Muscle of back (tissue), 11 donors: Measurements from ENCODE around the gene CELF6. TPM values are rescaled to one million over a fixed set of nuclear protein-coding genes. Genes with fewer than 3 reads are reported as not detected.
A peak's percentile ranks its signal among the peaks of the same experiment; 100 is the strongest.
"Not testable (repeated sequence)": the region's sequence is repeated elsewhere in the genome, so short reads cannot be mapped to it uniquely, and the experiment has no call there.

ENCODE experiments used
- DNase-seq, 3 donors: peaks; one replicate each; pipeline versions ENCODE4 v3.0.0 to v3.0.0-alpha.2; 2013
- polyA plus RNA-seq, 10 donors: library from polyadenylated mRNA; unstranded; fragments of 120-200 nt; gene quantifications; one replicate each; pipeline ENCODE4 v1.2.1, GENCODE V29; 2013; ENCODE audit not compliant: insufficient read length in 10 of 10

CELF6 gene
- polyA plus RNA-seq, 10 donors, result 0.71 to 2.0 (median 1.1) TPM

- no peak for DNase-seq
These were observed 1.5 kb downstream of the CELF6 start for GRCh38 chr15:72318408-72318942.

- DNase-seq, result peak in 2 of 3 donors; percentile 22 to 30
These were observed 4.1 kb downstream of the CELF6 start for GRCh38 chr15:72315706-72316370.

DNA sequence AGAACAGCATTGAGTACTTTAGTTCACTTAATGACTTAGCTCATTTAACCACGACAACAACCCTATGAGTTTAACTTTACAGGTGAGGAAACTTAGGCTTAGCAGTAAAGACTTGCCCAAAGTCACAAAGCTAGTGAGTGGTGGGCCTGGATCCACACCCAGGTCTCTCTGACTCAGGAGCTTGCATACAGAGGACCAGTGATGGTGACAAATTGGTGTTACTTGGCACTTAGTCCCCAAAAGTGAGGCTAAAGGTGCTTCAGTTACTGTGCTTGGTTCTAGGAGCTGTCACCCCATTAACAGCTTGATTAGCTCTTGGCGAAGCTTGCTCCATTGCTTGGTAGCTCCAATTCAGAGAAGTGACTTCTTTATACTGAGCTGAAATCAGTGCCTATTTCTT lies 6.1 kb downstream of the CELF6 start:
- no peak for DNase-seq

- no peak for DNase-seq
These were observed 6.5 kb downstream of the CELF6 start for GRCh38 chr15:72313448-72313840.

- peak; percentile 23 to 55 (median 34) for DNase-seq
These were observed 7.1 kb downstream of the CELF6 start for GRCh38 chr15:72312605-72313447.

DNA sequence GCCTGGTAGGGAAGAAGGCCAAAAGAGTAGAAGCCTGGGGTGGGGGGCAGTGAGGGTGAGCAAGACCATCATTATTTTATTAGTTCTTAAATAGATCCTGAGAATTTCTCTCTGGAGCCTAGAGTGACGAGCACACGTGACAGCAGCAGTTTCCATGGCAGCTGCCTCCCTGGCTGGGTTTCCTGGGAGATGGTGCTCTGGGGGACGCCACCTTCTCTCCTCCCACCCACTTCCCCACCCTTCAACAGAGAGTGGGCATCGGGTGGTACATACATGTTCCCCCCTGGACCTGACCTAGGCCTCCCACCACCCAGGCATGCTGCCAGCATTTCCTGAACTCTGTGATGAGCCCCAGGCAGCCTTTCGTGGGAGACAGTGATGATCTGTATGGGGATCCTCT lies 12.9 kb downstream of the CELF6 start:
- DNase-seq, result no peak

DNA sequence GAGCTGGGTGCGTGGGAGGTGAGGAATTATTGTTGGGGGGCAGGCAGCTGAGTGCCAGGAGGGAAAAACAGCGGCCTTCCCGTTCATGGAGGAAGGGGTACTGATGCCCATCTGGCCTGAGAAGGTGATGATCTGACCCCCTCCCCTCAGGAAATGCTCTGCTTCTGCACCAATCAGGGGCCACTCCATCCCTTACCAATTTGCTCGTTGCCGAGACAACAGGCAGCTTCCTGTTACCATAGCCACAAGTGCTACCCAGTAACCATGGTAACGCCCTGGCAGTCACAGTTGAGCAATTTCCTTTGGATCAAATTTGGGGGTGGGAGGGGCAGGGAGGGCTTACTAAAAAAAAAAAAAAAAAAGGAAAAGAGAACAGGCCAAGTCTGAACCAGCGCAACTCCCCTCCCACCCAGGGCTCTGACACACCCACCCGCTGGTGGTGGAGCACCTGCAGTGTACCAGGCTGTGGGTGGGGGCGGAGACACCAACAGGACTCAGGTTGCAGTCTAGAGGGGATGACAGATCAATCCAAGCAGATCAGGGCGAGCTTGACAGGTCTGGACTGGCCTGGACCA lies 13.7 kb downstream of the CELF6 start:
- peak in 1 of 3 donors; percentile 18 for DNase-seq

- no peak for DNase-seq
These were observed 15.4 kb downstream of the CELF6 start for GRCh38 chr15:72304596-72304995.

DNA sequence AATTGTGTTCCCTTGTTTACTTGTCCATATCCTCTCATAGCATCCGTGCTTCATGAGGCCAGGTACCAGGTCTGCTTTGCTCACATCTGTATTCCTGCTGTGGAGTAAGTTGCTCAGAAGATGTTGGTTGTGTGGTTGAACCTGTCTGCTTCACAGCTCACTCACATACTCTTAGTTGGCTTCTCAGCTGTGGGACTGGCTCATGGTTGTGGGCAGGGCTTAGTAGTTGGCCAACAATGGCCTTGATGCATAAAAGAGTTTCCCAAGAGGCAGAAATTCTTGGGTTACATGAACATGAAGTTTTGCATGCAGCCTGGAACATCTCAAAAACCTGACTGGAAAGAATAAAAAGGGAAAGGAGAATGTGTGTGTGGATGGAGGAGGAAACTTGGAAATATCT lies 17.0 kb downstream of the CELF6 start:
- DNase-seq, result no peak

DNA sequence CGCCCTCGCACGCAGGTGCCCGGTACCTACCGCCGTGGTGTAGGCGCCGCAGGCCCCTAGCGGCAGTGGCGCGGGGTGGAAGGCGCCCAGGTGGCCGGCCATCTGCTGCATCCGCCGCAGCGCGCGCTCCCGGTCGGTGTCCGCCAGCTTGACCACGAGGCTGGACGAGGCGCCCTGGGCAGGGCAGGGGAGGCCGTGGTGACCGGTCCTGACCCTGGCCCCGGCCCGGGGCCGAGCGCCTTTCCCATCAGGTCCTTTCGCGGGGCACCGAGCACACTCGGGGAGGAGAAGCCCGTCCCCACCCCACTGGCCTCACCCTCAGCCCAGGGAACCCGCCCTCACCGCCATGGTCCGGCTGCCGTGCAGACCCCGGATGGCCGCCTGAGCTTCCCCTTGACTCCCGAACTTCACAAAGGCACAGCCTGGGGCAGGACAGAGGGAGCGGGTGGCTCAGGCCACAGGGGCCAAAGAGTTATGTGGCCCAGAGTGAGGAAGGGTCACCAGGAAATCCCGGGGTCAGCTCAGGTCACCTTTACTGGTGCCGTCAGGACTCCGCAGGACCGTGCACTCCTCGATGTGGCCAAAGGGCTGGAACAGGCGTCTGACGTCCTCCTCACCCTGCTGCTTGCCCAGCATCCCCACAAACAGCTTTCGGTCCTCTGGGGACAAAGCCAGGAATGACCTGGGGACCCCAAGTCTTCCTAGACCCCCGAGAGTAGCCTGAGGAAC lies 30.2 kb downstream of the CELF6 start:
- no peak for DNase-seq

DNA sequence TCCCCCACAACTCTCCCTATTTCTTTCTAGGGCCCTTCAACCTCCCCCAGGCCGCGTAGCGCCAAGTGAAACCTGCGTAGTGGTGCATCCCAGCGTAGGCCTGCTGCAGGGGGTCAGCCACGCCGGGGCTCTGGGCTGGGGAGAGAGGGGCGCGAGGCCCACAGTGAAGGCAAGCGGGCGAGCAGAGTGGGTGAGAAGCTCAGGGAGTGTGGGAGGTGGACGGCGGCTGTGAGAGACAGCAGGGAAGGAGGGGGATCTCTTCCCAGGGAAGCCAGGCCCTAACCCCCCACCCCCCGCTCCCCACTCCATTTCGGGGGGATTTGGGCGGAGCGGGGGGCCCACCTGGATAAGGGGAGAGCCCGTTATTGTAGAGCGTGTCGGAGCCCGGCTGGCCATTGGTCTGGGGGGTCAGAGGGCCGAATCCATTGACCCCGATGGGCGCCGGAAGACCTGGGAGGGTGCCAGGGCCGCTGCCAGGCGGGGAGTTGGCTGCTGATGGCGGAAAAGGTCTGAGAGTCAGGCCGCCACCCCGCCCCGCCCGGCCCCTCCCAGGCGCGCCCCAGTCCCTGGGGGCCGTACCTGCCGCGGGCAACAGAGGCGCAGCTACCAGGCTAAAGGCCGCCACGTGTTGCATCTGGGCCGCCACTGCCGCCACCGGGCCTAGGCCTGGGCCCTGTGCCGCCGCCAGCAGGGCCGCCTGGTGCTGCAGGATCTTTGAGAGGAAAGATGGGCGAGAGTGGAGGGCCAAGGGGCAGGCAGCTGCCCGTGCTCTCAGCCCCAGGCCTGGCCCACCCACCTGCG lies 31.0 kb downstream of the CELF6 start:
- no peak for DNase-seq

- DNase-seq, result no peak
These were observed 33.9 kb downstream of the CELF6 start for GRCh38 chr15:72285927-72286516.

- no peak for DNase-seq
These were observed 34.6 kb downstream of the CELF6 start for GRCh38 chr15:72285402-72285801.

GRCh38 chr15:72284781-72285180 lies 35.2 kb downstream of the CELF6 start:
- DNase-seq, result no peak

DNA sequence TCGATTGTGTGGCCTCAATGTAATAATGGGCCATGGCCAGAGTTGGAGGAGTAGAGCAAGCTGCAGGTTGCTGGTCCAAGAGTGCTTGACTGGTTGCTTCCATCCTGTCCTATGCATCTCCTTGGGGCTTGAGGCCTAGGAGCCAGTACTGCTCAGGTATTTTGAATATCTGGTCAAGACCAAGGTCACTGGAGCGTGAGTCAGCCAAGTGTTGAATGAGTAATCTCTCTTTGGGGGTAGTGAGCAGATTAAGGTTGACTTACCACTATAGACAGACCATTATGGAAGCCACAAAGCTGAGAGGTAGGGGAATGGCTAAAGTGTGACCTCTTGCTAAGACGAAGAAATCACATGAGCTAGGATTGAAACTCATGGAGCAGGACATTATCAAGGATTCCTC lies 38.2 kb downstream of the CELF6 start:
- no peak for DNase-seq

GRCh38 chr15:72280751-72281150 lies 39.2 kb downstream of the CELF6 start:
- DNase-seq, result no peak

DNA sequence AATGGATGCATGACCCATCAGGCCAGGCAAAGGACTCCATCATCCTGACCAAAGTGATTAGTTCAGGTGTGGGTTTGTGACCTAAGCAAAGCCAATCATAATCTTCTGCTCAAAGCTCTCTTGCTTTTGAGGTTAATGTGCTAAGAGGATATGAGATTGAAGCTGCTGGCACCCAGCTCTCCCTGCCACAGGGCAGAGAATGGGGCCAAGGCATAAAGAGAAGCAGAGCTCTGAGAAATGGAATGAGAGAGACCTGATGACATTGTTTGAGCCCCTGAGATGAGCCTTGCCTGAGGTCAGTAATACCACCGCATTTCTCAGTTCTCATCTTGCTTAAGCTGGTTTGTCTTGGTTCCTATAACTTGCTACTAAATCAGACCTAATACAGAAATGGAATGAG lies 41.2 kb downstream of the CELF6 start:
- DNase-seq, result no peak

DNA sequence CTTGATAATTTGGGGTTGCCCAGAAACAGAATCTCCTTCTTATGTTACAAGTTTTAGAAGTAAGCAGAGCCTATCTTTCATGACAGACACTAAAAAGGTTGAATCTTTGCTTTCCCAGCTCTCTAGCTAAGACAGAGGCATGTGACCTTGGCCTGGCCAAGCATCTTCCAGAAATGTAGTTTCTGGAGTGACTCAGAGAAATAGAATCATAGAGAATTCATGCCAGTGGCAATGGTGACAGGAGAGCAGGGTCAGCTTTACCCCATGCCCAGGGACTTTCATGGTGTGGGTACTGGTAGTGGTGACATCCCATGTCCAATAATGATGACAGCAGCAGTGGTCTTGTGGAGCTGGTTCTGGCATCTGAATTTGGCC lies 43.6 kb downstream of the CELF6 start:
- DNase-seq, result no peak

- not testable (repeated sequence) for DNase-seq
These were observed 44.2 kb downstream of the CELF6 start for GRCh38 chr15:72275635-72276325.

DNA sequence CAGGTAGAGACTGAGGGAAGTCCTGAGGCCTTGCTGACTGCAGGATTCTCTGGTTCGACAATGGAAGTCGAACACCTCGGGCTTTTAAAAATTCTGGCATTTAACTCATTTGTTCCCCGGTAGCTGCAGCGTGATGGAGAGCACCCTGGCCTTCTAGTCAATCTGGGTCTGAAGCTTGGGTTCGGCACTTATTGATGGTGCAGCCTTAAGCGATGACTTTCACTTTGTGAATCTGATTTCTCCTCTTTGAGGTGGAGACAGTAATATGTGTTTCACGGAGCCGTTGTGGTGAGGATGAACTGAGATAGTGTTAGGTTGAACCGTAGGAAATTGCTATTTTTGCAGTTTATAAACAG lies 47.0 kb downstream of the CELF6 start:
- no peak for DNase-seq
